ENCODE results near the gene PRMT7.

DNA sequence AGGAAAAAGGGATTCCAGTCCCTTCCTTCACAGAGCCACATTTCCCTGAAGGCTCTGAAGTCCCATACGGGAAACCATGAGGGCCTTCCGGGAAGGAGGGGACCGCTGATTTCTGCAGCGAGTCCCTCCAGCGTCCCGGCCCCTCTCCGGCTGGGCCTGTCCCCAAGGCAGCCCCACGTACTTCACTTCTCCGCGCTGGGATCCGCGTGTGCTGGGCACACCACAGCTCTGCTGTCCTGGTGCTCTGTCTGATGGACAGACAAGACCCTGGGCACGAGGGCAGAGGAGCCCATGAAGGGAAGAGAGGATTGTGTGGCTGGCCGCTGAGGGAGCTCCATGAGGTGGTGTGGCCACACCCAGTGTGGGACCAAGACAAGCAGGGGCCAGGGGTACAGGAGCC, 57.1 kb downstream of the PRMT7 start:
- TF ChIP-seq, protein P1, sequence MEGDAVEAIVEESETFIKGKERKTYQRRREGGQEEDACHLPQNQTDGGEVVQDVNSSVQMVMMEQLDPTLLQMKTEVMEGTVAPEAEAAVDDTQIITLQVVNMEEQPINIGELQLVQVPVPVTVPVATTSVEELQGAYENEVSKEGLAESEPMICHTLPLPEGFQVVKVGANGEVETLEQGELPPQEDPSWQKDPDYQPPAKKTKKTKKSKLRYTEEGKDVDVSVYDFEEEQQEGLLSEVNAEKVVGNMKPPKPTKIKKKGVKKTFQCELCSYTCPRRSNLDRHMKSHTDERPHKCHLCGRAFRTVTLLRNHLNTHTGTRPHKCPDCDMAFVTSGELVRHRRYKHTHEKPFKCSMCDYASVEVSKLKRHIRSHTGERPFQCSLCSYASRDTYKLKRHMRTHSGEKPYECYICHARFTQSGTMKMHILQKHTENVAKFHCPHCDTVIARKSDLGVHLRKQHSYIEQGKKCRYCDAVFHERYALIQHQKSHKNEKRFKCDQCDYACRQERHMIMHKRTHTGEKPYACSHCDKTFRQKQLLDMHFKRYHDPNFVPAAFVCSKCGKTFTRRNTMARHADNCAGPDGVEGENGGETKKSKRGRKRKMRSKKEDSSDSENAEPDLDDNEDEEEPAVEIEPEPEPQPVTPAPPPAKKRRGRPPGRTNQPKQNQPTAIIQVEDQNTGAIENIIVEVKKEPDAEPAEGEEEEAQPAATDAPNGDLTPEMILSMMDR (conservative IDR thresholded peaks at IDR 0.05): no peak
- no peak for TF ChIP-seq EZH2 (IDR thresholded peaks at IDR 0.05; ENCODE audit: low read depth)
